OCI-M2 (cell line): ENCODE data around the gene MBD5.

Source experiments
- DNase-seq: peaks from one replicate; lab custom pipeline; 2025; ENCODE audit not compliant: unreplicated experiment; lab: John Stamatoyannopoulos, UW

The MBD5 gene

DNA sequence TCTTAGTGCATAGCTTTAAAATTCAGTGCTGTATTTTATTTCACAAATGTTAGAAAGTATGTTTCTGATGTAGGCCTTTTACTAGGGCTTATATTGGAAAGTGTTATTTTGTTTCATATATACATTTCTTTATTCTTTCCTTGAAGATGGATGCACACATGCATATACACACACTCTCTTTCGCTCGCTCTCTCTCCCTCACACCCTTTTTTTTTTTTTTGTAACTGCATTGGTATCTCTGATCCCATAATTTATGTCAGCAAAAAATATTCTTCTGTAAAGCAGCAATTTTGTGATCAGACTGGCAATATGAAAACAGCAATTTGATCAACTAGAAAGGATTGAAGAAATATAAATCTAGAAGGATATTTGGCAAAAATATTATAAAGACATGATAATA is 2.0 kb downstream of the MBD5 start:
- DNase-seq = no peak

DNA sequence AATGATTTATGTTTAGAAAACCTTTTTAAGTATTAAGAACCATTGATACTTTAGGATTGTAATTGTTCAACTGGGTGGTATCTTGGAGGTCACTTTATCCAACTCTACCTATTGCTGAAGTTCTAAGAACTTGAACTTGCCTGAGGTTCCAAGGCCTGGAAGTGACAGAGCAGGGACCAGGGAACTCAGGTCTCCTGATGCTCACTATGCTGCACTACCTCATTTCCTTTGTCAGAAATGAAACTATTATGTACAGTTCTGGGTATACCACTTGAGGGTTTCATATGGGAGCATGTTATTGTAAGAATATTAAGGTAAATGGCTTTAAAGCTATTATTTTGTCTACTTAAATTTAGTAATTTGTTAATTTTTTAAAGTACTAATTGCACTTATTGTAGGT is 3.0 kb downstream of the MBD5 start:
- DNase-seq = no peak

DNA sequence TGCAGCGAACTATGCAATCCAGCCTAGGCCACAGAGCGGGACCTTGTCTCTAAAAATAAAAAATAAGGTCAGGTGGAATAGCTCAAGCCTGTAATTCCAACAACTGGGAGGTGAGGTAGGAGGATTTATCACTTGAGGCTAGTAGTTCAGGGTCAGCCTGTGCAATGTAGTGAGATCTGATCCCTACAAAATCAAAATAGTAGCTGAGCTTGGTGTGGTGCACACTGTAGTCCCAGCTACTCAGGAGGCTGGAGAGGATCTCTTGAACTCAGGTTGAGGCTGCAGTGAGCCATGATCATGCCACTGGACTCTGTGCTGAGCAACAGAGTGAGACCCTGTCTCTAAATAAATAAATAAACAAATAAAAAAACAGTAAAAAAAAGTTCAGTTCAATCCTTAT is 5.7 kb downstream of the MBD5 start:
- DNase-seq = no peak

DNA sequence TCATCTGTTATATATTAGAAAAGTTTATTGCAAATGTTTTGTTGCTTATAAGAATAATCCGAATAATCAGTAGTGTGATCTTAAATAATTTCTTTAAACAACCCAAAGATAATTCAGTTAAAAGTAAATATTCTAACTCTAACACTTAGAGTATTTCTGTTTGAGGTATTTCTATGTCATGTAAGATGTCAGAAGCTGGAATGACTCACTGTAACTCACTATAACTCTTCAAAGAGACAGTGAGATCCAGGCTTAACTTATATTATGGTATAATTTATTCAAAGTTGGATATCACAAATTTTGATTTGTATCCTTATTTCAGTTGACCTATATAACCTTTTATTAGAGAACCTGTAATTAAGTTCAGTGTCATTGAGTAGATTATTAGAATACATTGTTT is 6.9 kb downstream of the MBD5 start:
- DNase-seq = no peak

GRCh38 chr2:148028781-148029180 is 7.9 kb downstream of the MBD5 start:
- DNase-seq = no peak

DNA sequence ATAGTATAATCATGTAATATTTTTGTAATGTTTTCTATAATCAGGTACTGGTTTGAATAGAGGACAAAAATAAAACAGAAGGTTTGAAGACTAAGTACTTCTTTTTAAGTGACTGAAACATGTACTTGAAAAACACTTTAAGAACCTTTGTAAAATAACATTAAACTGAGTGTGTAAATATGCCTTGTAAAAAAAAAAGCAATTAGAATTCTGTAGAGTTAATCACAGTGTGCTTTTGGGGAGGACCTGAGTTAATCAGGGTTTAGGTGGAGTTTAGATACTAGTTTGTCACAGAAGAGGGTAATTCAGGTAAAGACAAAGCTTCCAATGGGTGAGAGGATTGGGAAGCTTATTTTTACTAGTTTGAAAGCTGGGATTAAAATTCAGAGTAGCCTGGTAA is 10.3 kb downstream of the MBD5 start:
- DNase-seq = no peak

DNA sequence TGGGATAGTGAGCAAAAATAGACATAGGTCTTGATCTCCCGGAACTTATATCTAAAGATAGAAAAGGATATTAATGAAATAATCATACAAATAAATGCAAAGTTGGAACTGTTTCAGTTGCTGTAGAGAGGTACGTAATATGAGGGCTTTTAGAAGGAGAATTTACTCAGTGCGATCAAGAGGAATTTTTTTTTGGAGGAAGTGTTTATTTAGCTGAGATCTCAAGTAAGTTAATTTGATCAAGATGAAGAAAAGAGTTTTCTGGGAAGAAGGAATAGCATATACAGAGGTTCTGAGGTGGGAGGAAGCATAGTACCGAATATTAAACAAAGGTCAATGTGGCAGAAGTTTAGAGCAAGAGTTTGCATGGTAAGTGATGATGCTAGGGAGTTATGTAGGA is 11.3 kb downstream of the MBD5 start:
- DNase-seq = no peak

DNA sequence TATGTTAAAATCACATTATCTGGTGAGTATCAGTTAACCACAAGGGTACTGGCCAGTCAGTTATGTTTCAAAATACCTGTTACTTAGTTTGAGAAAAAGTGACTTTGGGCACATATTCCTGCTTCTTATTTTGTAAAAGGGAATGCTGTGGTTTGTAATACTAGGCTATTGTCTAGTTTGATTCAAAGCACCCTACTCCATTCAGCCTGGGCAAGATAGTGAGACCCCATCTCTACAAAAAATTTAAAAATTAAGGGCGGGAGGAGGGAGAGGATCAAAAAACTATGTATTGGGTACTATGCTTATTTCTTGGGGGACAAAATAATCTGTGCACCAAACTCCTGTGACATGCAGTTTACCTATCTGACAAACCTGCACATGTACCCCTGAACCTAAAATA is 18.9 kb downstream of the MBD5 start:
- no peak for DNase-seq

DNA sequence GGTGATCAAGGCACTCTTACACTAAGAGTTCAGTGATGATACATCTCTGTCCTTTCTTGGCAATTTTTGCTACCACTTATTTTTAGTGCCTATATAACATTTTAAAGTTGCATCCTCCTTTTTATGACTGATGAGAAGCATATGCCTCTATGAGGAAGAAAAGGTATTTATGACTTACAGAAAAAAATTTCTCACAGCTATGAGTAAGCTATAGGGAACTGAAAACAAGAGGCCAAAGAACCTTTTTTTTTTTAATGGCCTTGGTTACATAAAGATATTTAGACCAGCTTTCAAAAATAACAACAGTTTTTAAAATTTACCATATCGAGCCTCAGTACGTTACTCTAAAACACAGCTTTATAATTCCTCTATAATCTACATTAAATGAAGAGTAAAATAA is 21.3 kb downstream of the MBD5 start:
- no peak for DNase-seq

- DNase-seq = no peak
These were observed 23.4 kb downstream of the MBD5 start for GRCh38 chr2:148044322-148044721.

- DNase-seq = no peak
These were observed 25.9 kb downstream of the MBD5 start for GRCh38 chr2:148046802-148047201.

DNA sequence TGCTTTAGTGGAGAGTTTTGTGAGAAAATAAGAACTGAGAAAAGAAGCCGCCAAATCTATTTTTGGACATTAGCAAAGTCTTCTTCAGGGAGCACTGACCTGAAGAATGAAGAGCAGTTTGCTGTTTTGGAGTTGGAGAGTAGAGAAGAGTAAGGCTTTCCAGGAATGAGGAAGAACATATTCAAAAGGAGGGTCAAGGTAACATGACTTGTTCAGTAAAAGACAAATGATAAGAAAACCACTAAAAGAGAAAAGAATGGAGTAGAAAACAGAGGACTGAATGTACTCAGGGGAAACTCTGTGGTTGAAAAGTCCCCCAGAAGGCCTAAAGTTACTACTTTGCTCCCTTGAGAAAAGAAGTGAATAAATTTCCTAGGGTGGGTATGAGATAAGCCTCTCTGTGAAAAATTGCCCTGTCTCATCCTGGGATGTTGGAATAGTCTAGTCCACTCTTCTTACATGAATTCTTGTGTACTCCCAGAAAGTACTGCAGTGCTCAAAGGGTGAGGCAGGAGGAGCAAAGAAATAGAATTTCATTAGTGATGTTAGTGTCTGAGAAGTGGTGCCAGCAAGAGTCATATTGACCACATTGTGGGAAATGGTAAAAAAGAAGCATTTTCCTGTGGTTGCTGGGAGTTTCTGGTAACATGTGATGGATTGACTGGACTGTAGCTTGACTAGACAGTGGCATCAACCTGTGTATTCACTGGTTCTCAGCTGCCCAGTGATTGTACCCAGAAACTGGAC is 27.8 kb downstream of the MBD5 start:
- DNase-seq = no peak

GRCh38 chr2:148049284-148049683 is 28.4 kb downstream of the MBD5 start:
- DNase-seq = no peak

- no peak for DNase-seq
These were observed 31.8 kb downstream of the MBD5 start for GRCh38 chr2:148052687-148053086.

- DNase-seq = no peak
These were observed 37.8 kb downstream of the MBD5 start for GRCh38 chr2:148058641-148059040.

DNA sequence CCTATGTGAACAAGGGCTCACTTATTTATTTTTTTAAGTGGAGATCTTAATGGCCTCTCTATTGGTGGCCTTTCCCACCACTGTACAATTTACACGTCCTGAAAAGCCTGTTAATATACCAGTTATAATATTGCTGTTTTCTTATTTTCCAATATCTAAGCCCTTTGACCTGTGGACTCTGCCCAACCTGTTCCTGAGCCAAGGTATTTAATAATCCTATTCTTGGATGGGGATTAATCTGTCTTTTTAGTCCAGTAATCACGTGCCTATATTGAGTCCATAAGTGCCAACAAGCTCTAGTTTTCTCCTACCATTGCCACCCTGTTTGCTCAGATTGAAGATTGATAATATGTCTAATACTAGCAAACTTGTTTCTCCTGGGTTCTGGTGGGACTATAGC is 42.7 kb downstream of the MBD5 start:
- DNase-seq = no peak

GRCh38 chr2:148065936-148066335 is 45.0 kb downstream of the MBD5 start:
- DNase-seq = no peak

DNA sequence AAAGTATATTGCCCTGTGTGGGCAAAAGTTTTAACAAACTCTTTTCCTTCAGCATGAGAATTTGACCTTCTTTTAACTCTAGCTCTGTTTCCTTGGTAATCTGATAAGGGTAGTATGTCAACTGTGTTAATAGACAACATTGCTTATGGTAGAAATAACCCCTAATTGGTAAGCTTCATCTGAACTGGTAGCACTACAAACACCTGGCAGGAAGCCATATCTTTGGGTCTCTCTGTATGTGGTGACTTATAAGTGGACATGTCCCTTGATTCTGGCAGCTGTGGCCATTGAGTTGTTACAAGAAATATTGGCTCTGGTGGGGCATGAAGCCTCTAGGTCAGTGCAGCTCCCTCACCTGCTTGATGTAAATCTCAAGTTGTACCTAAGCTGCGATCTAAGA is 46.9 kb downstream of the MBD5 start:
- no peak for DNase-seq

- DNase-seq = no peak
These were observed 50.5 kb downstream of the MBD5 start for GRCh38 chr2:148071351-148071750.

- DNase-seq = no peak
These were observed 75.1 kb downstream of the MBD5 start for GRCh38 chr2:148096012-148096411.

- DNase-seq = no peak
These were observed 81.8 kb downstream of the MBD5 start for GRCh38 chr2:148102641-148103040.

DNA sequence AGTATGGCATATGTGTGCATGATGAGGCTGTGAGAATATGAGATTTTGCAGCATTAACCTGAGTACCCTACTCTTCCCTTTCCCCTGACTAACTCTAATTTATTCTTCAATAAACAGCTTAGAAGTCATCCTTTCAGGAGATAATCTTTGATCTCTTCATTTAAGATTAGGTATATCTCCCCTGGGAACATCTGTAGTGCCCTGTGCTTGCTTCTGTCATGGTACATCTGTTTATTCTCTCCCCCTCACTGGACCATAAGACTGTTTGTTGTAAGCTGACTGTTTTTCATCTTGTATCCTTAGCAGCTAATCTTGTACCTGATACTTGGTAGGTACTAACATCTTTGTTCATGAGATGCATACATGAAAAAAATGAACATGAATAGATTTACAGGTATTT is 83.1 kb downstream of the MBD5 start:
- DNase-seq = no peak

- no peak for DNase-seq
These were observed 85.4 kb downstream of the MBD5 start for GRCh38 chr2:148106331-148106730.
